HG02884 (cell line): Measurements from ENCODE around the gene IQCB1.
"Not testable (repeated sequence)": the region's sequence is repeated elsewhere in the genome, so short reads cannot be mapped to it uniquely, and the experiment has no call there.

Experiments used
- ATAC-seq: cut with Tn5 transposase; IDR thresholded peaks from one replicate; pipeline ENCODE4 v1.9.1; 2021; ENCODE audit warnings: mild to moderate bottlenecking, moderate library complexity; ENCODE audit not compliant: unreplicated experiment

IQCB1 gene

DNA sequence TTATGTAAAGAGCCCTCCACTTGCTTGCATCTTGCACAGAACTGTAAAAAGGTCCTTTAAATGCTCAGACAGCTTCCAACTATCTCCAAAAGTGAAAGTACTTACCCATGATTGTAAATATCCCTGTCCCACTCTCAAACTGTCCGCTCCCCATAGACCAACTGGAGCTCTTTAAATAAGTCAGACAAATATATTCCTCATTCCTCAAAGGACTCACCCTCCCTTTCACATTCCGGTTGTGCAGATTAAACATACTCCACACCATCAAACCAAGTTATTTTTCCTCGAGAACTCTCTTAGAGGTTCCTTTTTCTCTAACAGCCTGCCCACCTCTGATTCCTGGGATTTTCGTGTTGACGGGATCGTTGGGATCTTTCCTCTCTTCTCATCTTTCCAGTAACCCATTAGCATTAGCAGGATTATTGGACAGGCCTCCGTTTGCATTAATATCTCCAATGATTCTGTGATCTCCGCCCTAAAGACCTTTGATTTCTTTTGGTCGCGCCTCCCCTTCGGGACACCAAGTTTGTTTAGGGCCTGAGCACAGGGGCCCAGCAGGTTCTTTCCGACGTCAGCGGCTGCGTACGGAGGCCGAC lies 86.1 kb downstream of the IQCB1 start:
- peak; percentile 16 for ATAC-seq

DNA sequence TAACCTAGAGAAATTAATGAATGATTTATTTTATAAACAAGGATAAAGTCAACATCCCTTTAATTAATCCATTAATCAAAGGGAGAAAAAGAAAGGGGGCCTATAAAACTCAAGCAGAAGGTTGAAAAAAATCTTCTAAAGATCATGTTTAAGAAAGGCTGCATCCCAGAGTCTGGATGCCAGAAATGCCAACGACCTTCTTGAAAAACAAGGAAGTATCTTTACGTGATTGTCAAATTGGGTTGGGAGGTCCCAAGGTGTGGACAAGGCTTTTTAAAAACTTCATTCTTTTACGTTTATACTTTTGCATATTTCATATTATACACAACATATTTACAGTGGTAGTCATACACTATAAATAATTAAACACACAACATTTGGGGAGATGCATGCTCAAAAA lies 86.9 kb downstream of the IQCB1 start:
- ATAC-seq, result no peak

- ATAC-seq, result not testable (repeated sequence)
Observed at GRCh38 chr3:121743106-121743505, 91.8 kb downstream of the IQCB1 start.

- no peak for ATAC-seq
Observed at GRCh38 chr3:121740896-121741295, 94.0 kb downstream of the IQCB1 start.

GRCh38 chr3:121739902-121740301 lies 95.0 kb downstream of the IQCB1 start:
- ATAC-seq, result no peak

- ATAC-seq, result no peak
Observed at GRCh38 chr3:121737644-121738043, 97.2 kb downstream of the IQCB1 start.

DNA sequence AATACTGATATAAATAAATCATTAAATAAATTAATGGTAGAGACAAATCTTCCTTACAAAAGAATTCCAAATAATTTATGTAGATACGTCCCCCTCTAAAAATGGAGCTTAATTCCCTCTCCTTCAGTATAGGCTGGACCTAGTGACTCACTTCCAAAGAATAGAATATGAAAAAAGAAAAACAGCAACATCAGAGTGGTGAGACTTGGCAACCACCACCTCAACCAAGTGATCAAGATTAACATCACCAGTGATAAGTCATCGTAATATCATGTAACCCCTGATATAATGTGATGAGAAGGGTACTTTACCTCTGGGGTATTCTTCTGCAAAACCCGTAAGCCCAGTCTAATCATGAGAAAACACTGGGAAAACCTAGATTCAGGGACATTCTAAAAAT lies 98.7 kb downstream of the IQCB1 start:
- ATAC-seq, result no peak

GRCh38 chr3:121735047-121735696 lies 99.7 kb downstream of the IQCB1 start:
- ATAC-seq, result peak; percentile 97

- no peak for ATAC-seq
Observed at GRCh38 chr3:121730940-121731687, 103.7 kb downstream of the IQCB1 start.

GRCh38 chr3:121724130-121724529 lies 110.7 kb downstream of the IQCB1 start:
- ATAC-seq, result peak; percentile 96

DNA sequence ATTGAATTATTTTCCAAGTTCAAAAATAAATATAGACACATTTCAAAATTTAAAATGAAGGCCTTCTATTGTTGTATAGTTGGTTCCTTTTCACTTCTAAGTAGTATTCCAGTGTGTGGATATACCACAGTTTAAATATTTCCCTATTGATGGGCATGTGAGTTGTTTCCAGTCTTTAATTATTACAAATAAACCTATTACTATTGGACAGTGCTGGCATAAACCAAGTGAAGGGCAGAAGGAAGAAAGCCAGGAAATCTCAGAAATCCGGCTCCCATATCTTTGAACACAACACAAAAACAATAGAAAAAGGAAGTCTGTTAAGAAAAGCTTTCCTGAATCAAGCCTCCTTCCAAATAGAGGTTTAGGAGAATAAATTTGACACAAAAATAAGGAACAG lies 111.4 kb downstream of the IQCB1 start:
- ATAC-seq, result no peak

- ATAC-seq, result no peak
Observed at GRCh38 chr3:121722411-121722810, 112.4 kb downstream of the IQCB1 start.

DNA sequence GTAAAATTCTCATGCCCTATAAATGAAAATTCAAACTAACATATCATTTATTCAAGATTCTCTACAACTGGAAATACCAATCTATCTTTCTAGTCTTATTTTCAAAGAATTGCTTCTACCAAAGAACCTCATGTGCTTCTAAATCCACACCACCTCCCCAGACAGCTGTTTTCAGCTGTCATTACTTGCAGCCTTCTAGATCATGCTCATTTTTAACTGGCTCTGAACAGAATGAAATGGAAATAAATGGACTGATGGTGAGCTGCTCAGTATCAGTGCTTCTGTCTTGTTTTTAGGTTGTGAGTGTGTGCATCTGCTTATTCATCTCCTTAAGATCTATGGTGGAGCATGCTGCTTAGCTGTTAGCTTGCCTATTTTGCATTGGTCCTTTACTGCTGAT lies 114.7 kb downstream of the IQCB1 start:
- ATAC-seq, result no peak
